Stomach (tissue), 4 donors: ENCODE data around the gene COMMD3.

Source experiments
- CTCF ChIP-seq, 7 experiments: fragments of 450-650 bp in 4 of 7; fragments of 200-600 bp in 3 of 7; sonication (generic) in 3 of 7; IDR thresholded peaks; one replicate each; pipeline ENCODE4 v1.5.1; 2016 to 2019; ENCODE audit warnings: antibody characterized with exemption in 7 of 7, control low read depth in 2 of 7, mild to moderate bottlenecking in 1 of 7
- POLR2AphosphoS5 ChIP-seq, 3 donors: sonication (generic); formaldehyde crosslinking; IDR thresholded peaks; one replicate each; pipeline ENCODE4 v1.6.1; 2016; ENCODE audit warnings: antibody characterized with exemption in 3 of 3

- TF ChIP-seq CTCF (IDR thresholded peaks at IDR 0.05) (no peak), POLR2AphosphoS5 (IDR thresholded peaks at IDR 0.05) (no peak)
These were observed 1.8 kb downstream of the COMMD3 start for GRCh38 chr10:22317771-22318565.
